Measurements from ENCODE around the gene PREB. TPM values are rescaled to one million over a fixed set of nuclear protein-coding genes. Genes with fewer than 3 reads are reported as not detected.
A peak's percentile ranks its signal among the peaks of the same experiment; 100 is the strongest.

PREB gene
- total and polyA plus RNA-seq, 2 of the 13 experiments (the other 11 are each of a cell fraction or from before 2014, with no cell fraction given) = 112 to 192 TPM

DNA sequence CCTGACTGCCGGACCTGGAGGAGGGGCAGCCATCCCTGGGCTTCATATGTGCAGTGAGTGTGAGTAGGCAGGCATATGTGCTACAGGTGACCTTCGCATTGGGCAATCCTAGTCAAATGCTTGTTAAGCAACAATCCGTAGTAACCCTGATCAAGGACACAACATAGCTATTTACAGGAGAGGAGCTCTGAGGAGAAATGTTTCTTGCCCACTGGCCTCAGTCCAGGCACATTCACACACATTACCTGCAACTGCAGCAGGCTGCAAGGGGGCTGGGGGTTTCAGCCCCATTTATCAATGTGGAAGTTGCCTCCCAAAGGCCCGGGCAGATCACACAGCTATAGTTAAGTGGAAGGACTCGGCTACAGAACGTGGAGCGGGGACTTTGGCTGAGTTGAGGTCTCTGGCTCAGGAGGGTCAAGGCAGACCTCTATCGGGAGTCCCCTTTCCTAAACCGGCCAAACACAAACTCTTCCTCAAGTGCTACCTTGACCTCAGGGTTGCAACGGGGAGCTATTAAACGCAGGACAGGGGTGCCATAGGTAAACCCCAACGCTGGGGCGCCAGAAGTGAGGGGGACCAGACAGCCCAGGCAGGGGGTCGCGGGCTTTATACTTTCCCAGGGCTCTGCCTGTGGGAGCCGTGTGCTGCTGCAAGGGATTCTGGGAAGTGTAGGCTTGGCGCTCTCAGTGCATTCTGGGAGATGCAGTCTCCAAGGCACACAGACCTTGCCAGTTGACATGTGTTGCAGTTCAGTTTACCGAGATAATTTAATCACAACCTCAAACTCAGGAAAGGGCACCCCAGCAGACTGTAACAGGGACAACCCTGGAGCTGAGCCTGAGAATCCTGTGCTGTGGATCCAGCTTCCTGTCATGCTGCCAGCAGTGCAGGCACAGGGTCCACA is 38.4 kb downstream of the PREB start (continued):
- TF ChIP-seq ZBED4 (CRISPR knock-in tag; IDR thresholded peaks at IDR 0.05; ENCODE audit: borderline replicate concordance) = peak; percentile 92; the same call in 1 of the 2 replicates
- TF ChIP-seq NFATC3 (CRISPR knock-in tag; IDR thresholded peaks at IDR 0.05) = peak; percentile 97
- peak; percentile 27; the same call in 1 of the 2 replicates for TF ChIP-seq ZNF512B (CRISPR knock-in tag; IDR thresholded peaks at IDR 0.05; ENCODE audit: borderline replicate concordance)
- peak; percentile 100 for TF ChIP-seq GATAD2A (CRISPR knock-in tag; IDR thresholded peaks at IDR 0.05)
- TF ChIP-seq, protein P1, sequence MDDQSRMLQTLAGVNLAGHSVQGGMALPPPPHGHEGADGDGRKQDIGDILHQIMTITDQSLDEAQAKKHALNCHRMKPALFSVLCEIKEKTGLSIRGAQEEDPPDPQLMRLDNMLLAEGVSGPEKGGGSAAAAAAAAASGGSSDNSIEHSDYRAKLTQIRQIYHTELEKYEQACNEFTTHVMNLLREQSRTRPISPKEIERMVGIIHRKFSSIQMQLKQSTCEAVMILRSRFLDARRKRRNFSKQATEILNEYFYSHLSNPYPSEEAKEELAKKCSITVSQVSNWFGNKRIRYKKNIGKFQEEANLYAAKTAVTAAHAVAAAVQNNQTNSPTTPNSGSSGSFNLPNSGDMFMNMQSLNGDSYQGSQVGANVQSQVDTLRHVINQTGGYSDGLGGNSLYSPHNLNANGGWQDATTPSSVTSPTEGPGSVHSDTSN (CRISPR knock-in tag; IDR thresholded peaks at IDR 0.05; ENCODE audit: borderline replicate concordance) = 0 out of 2 replicates have a peak, but pooled peaks have one; percentile 48
- TF ChIP-seq NFKBIZ (CRISPR knock-in tag; IDR thresholded peaks at IDR 0.05) = peak; percentile 97
- no peak for TF ChIP-seq PRPF4 (IDR thresholded peaks at IDR 0.05; ENCODE audit: low read depth, low read length, poor library complexity, severe bottlenecking)
- TF ChIP-seq ZNF33B (CRISPR knock-in tag; IDR thresholded peaks at IDR 0.05) = peak; percentile 93
- TF ChIP-seq CERS6 (CRISPR knock-in tag; IDR thresholded peaks at IDR 0.05) = no peak
- TF ChIP-seq, protein P2, sequence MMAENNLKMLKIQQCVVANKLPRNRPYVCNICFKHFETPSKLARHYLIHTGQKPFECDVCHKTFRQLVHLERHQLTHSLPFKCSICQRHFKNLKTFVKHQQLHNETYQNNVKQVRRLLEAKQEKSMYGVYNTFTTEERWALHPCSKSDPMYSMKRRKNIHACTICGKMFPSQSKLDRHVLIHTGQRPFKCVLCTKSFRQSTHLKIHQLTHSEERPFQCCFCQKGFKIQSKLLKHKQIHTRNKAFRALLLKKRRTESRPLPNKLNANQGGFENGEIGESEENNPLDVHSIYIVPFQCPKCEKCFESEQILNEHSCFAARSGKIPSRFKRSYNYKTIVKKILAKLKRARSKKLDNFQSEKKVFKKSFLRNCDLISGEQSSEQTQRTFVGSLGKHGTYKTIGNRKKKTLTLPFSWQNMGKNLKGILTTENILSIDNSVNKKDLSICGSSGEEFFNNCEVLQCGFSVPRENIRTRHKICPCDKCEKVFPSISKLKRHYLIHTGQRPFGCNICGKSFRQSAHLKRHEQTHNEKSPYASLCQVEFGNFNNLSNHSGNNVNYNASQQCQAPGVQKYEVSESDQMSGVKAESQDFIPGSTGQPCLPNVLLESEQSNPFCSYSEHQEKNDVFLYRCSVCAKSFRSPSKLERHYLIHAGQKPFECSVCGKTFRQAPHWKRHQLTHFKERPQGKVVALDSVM (CRISPR knock-in tag; IDR thresholded peaks at IDR 0.05) = peak; percentile 70
- peak; percentile 15; the same call in 1 of the 2 replicates for TF ChIP-seq MTF2 (CRISPR knock-in tag; IDR thresholded peaks at IDR 0.05; ENCODE audit: borderline replicate concordance)

All from HepG2 (cell line).